Kasumi-1 (cell line): ENCODE results near the gene FGF11.

Experiments used
- DNase-seq, 2 experiments: peaks; one replicate each; lab custom pipeline; 2025; lab: John Stamatoyannopoulos, UW

FGF11 gene

DNA sequence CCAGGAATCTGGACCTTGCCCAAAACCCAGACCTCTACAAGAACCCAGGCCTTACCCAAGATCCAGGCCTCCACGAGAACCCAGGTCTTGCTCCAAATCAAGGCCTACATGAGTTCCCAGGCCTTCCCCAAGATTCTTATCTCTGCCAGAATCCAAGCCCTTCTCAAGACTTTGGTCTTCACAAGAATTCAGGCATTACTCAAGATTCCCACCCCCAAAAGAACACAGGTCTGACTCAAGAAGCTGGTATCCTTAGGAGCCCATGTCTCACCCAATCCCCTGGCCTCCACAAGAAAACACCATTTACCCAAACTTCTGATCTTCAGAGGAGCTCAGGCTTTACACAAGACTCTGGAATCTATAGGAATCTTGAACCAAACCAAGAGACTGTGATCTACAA, 8.1 kb upstream of the FGF11 start:
- DNase-seq: no peak

DNA sequence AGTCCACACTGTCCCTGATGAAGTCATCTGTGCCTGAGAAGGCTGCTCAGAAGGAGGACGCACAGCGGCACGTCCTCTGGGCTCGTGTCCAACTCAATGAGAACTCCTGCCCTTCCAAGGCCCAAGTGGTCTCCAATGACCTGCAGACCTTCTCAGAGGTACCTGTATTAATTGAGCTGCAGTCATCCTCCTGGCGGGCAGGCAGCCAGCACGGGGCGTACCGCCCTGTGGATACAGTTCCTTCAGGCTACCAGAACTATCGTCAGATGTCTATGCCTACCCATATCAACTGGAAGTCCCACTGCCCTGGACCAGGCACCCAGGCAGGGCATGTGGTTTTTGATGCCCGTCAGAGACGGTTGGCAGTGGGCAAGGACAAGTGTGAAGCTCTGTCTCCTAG, 7.0 kb upstream of the FGF11 start:
- no peak for DNase-seq

- DNase-seq: peak; percentile 39 to 46
These were observed 3.4 kb upstream of the FGF11 start for GRCh38 chr17:7435676-7436555.

GRCh38 chr17:7436556-7437368, 2.5 kb upstream of the FGF11 start:
- DNase-seq: peak in 1 of 2 experiments; percentile 37

- DNase-seq: no peak
These were observed 1.9 kb upstream of the FGF11 start for GRCh38 chr17:7437369-7437863.

- DNase-seq: peak in 1 of 2 experiments; percentile 32
These were observed 1.2 kb upstream of the FGF11 start for GRCh38 chr17:7437950-7438614.

- no peak for DNase-seq
These were observed 454 bp upstream of the FGF11 start for GRCh38 chr17:7438656-7439460.

- DNase-seq: no peak
These were observed 961 bp downstream of the FGF11 start for GRCh38 chr17:7440113-7440833.

GRCh38 chr17:7440834-7441195, 1.5 kb downstream of the FGF11 start:
- DNase-seq: no peak

- no peak for DNase-seq
These were observed 2.0 kb downstream of the FGF11 start for GRCh38 chr17:7441266-7441665.

GRCh38 chr17:7442142-7442541, 2.8 kb downstream of the FGF11 start:
- DNase-seq: no peak

- no peak for DNase-seq
These were observed 4.5 kb downstream of the FGF11 start for GRCh38 chr17:7443499-7444485.

DNA sequence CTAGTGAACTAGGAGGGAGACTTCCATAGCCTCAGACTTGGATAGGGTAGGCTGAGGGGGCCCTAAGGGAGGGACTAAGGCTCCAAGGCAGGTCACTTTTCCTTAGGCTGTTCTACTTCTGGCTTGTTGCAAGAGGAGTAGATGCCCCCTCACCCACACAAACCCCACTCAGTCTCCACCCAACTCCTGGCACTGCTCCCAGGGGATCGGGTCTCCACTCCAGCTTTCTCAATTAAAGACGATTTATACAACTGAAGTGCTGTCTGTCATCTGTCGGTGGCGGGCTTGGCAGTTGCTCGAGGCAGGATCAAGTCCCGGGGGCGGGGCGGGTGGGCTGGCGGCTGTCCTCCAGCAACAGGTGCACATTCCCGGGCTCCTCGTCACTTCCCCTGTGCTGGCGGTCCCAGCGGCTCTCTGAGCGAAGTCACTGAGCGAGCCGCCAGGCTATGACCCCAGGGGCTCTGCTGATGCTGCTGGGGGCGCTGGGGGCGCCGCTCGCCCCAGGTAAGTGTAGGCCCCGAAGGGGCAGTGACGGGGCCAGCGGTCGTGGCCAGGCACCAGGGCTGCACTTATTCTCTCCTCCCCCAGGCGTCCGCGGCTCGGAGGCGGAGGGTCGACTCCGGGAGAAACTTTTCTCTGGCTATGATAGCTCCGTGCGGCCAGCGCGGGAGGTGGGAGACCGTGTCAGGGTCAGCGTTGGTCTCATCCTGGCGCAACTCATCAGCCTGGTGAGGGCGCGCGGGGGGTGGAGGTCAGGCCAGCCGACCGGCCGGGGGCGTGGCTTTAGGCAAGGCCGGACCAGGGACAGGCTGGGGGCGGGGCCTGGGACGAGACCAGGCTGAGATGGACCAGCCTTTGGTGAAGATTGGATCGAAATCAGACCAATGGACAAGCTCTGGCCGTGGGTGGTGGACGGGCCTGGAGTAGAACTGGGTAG, 5.6 kb downstream of the FGF11 start, which contains the start of gene CHRNB1:
Gene CHRNB1, plus strand, starts transcription at position 380 of the 937 bp plus-strand sequence. Its CDS starts 67 bp downstream, at position 447.
- no peak for DNase-seq

DNA sequence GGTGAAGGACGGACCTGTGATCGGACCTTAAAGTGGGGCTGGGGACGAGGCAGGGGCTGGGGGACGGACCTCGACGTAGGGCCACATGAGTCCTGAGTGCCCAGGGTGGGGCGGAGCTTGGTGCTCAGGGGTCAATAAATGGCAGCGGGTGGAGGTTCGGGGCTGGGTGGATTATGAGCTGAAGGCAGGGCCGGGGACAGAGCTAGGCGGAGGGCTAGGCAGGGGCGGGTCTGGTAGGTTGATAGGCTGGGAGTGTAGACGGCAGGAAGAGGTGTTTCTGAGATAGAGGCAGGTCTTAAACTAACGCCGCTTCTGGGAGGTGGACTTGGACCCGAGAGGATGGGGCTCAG, 6.3 kb downstream of the FGF11 start:
- no peak for DNase-seq

- no peak for DNase-seq
These were observed 9.1 kb downstream of the FGF11 start for GRCh38 chr17:7448461-7448860.

DNA sequence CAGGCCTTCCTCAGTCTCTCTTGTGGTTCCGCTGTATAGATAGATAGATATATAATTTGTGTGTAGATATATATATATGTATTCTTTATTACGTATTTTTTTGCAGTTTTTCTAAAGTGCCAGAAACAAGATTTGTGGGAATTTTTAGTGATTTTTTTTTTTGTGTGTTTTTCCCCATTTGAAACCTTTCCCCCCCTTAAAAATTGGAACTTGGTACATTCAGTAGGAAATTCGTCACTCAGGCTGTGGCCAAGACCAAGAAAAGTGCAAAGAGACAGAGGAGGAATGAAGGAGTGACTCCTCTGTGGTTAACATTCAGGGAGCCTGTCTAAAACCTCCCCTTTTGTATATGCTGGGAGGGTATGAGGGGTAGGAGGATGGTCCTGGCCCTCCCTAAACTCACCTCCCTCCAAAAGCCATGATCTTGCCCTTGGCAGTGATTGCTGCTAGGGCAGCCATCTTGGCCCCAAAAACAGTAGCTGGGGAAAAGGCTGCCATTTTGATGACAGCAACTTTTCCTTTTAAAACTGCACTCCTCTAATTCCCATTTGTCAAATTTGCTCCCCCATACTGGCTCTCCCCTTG, 20.7 kb downstream of the FGF11 start:
- DNase-seq: no peak

DNA sequence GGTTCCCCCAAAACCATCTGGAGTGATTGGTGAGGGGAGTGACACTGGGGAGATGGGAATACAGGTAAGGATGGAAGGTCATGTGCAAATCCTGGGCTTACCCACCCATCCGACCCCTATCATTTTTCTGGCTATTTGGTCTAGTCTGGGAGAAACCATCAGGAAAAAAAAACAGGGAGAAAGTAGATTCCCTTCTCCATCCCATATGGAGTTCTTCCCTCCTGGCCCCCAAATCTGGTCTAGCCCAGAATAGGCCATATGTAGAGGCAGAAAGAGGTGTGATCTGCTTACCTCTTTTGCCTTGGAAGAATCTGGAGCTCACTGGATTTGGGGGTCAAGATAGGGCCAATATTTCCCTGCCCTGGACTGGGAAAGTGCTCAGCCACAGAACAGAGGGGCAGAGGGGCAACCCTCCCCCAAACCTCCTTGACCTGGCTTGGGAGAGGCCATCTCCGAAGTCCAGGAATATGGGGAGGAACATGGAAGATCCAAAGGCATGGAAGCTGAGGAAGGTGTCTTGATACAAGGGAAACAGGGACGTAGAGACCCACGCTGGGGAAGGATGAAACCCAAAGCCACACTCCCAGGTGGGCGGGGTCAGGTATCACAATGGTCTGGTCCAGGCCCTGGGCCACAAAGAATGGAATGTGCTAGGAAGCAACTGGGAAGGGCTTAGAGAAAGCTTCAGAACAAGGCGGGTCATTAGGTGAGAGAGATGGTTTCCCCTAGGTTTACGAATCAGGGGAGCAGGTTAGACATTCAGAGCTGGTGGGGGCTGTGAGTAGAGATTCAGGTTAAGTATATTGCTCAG, 21.7 kb downstream of the FGF11 start:
- no peak for DNase-seq
